K562 (cell line): ENCODE data around the gene ATXN1.

Experiments used
- CREM ChIP-seq: IDR thresholded peaks from 2 replicates; pipeline ENCODE4 v1.6.1; 2014; ENCODE audit warnings: antibody characterized with exemption, low read depth
- CTCF ChIP-seq, 3 experiments: IDR thresholded peaks in 2 of 3; conservative IDR thresholded peaks in 1 of 3; 2 replicates each; pipeline ENCODE4 v1.5.1; 2011 to 2012; ENCODE audit warnings: low read length in 3 of 3, mild to moderate bottlenecking in 3 of 3, control low read depth in 2 of 3, improper control_type of control experiment in 1 of 3, inconsistent platforms in 1 of 3, low read depth in 1 of 3, mixed read lengths in 1 of 3, moderate library complexity in 1 of 3; ENCODE audit not compliant: insufficient read depth in 2 of 3
- MIER1 ChIP-seq: fragments of 450-650 bp; IDR thresholded peaks from 2 replicates; pipeline ENCODE4 v1.6.1; 2016; ENCODE audit warnings: antibody characterized with exemption, mild to moderate bottlenecking, low read depth
- POLR2AphosphoS5 ChIP-seq: IDR thresholded peaks from 2 replicates; pipeline ENCODE4 v1.6.1; 2011; ENCODE audit warnings: mild to moderate bottlenecking, low read depth, low read length, moderate library complexity; ENCODE audit not compliant: control insufficient read depth, insufficient read depth
- RAD21 ChIP-seq, 2 experiments: fragments of 250-450 bp in 1 of 2; fragments of 450-650 bp in 1 of 2; sonication (Bioruptor Pico) in 1 of 2; formaldehyde crosslinking in 1 of 2; IDR thresholded peaks in 1 of 2; conservative IDR thresholded peaks in 1 of 2; 2 replicates each; pipeline versions ENCODE4 v1.4.0 to v1.8.0; 2020 to 2022; ENCODE audit warnings: mild to moderate bottlenecking in 2 of 2, moderate library complexity in 1 of 2
- ZBTB8A ChIP-seq: fragments of 450-650 bp; IDR thresholded peaks from 2 replicates; pipeline ENCODE4 v1.6.1; 2018; ENCODE audit warnings: mild to moderate bottlenecking, moderate library complexity; ENCODE audit not compliant: partially characterized antibody
- ZNF785 ChIP-seq: fragments of 250-450 bp; sonication (Bioruptor Pico); IDR thresholded peaks from 2 replicates; pipeline ENCODE4 v1.4.0; 2020; ENCODE audit warnings: mild to moderate bottlenecking
- TF ChIP-seq, protein P1 (sequence below), 2 experiments: fragments of 450-650 bp in 1 of 2; IDR thresholded peaks; 2 replicates each; pipeline ENCODE4 v1.6.1; 2011 to 2017; ENCODE audit warnings: low read depth in 2 of 2, antibody characterized with exemption in 1 of 2, borderline replicate concordance in 1 of 2, low read length in 1 of 2, mild to moderate bottlenecking in 1 of 2, mixed read lengths in 1 of 2; ENCODE audit not compliant: control insufficient read depth in 1 of 2
- TF ChIP-seq, protein P2 (sequence below), 2 experiments: fragments of 450-650 bp in 1 of 2; sonication (generic) in 1 of 2; formaldehyde crosslinking in 1 of 2; IDR thresholded peaks in 1 of 2; conservative IDR thresholded peaks in 1 of 2; 2 replicates each; pipeline versions ENCODE4 v1.6.1 to v1.8.1; 2016 to 2023; ENCODE audit warnings: mild to moderate bottlenecking in 2 of 2, moderate library complexity in 2 of 2, inconsistent platforms in 1 of 2, missing genetic modification reagents in 1 of 2
- TF ChIP-seq, protein P3 (sequence below): sonication (generic); formaldehyde crosslinking; IDR thresholded peaks from 2 replicates; pipeline ENCODE4 v1.8.0; 2023; ENCODE audit warnings: missing genetic modification reagents, mild to moderate bottlenecking, borderline replicate concordance

GRCh38 chr6:16618962-16619361, 142.3 kb downstream of the ATXN1 start:
- TF ChIP-seq, protein P1, sequence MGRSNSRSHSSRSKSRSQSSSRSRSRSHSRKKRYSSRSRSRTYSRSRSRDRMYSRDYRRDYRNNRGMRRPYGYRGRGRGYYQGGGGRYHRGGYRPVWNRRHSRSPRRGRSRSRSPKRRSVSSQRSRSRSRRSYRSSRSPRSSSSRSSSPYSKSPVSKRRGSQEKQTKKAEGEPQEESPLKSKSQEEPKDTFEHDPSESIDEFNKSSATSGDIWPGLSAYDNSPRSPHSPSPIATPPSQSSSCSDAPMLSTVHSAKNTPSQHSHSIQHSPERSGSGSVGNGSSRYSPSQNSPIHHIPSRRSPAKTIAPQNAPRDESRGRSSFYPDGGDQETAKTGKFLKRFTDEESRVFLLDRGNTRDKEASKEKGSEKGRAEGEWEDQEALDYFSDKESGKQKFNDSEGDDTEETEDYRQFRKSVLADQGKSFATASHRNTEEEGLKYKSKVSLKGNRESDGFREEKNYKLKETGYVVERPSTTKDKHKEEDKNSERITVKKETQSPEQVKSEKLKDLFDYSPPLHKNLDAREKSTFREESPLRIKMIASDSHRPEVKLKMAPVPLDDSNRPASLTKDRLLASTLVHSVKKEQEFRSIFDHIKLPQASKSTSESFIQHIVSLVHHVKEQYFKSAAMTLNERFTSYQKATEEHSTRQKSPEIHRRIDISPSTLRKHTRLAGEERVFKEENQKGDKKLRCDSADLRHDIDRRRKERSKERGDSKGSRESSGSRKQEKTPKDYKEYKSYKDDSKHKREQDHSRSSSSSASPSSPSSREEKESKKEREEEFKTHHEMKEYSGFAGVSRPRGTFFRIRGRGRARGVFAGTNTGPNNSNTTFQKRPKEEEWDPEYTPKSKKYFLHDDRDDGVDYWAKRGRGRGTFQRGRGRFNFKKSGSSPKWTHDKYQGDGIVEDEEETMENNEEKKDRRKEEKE (IDR thresholded peaks at IDR 0.05; ENCODE audit: borderline replicate concordance in 1 of 2, control insufficient read depth in 1 of 2, low read depth in 2 of 2, low read length in 1 of 2): no peak
- TF ChIP-seq MIER1: no peak
- no peak for TF ChIP-seq ZBTB8A
- TF ChIP-seq, protein P2, sequence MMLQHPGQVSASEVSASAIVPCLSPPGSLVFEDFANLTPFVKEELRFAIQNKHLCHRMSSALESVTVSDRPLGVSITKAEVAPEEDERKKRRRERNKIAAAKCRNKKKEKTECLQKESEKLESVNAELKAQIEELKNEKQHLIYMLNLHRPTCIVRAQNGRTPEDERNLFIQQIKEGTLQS (IDR thresholded peaks at IDR 0.05): no peak
- TF ChIP-seq, protein P2 (CRISPR knock-in tag; conservative IDR thresholded peaks at IDR 0.05): no peak
- TF ChIP-seq POLR2AphosphoS5: no peak
- TF ChIP-seq, protein P3, sequence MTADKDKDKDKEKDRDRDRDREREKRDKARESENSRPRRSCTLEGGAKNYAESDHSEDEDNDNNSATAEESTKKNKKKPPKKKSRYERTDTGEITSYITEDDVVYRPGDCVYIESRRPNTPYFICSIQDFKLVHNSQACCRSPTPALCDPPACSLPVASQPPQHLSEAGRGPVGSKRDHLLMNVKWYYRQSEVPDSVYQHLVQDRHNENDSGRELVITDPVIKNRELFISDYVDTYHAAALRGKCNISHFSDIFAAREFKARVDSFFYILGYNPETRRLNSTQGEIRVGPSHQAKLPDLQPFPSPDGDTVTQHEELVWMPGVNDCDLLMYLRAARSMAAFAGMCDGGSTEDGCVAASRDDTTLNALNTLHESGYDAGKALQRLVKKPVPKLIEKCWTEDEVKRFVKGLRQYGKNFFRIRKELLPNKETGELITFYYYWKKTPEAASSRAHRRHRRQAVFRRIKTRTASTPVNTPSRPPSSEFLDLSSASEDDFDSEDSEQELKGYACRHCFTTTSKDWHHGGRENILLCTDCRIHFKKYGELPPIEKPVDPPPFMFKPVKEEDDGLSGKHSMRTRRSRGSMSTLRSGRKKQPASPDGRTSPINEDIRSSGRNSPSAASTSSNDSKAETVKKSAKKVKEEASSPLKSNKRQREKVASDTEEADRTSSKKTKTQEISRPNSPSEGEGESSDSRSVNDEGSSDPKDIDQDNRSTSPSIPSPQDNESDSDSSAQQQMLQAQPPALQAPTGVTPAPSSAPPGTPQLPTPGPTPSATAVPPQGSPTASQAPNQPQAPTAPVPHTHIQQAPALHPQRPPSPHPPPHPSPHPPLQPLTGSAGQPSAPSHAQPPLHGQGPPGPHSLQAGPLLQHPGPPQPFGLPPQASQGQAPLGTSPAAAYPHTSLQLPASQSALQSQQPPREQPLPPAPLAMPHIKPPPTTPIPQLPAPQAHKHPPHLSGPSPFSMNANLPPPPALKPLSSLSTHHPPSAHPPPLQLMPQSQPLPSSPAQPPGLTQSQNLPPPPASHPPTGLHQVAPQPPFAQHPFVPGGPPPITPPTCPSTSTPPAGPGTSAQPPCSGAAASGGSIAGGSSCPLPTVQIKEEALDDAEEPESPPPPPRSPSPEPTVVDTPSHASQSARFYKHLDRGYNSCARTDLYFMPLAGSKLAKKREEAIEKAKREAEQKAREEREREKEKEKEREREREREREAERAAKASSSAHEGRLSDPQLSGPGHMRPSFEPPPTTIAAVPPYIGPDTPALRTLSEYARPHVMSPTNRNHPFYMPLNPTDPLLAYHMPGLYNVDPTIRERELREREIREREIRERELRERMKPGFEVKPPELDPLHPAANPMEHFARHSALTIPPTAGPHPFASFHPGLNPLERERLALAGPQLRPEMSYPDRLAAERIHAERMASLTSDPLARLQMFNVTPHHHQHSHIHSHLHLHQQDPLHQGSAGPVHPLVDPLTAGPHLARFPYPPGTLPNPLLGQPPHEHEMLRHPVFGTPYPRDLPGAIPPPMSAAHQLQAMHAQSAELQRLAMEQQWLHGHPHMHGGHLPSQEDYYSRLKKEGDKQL (CRISPR knock-in tag): no peak
- no peak for TF ChIP-seq RAD21 (CRISPR knock-in tag; conservative IDR thresholded peaks at IDR 0.05 in 1 of 2, IDR thresholded peaks at IDR 0.05 in 1 of 2)
- no peak for TF ChIP-seq CREM
- no peak for TF ChIP-seq CTCF (IDR thresholded peaks at IDR 0.05 in 2 of 3, conservative IDR thresholded peaks at IDR 0.05 in 1 of 3; ENCODE audit: insufficient read depth in 2 of 3, low read depth in 1 of 3, low read length in 3 of 3)
- TF ChIP-seq ZNF785: no peak
